ENCODE results near the gene ZBTB7B.

DNA sequence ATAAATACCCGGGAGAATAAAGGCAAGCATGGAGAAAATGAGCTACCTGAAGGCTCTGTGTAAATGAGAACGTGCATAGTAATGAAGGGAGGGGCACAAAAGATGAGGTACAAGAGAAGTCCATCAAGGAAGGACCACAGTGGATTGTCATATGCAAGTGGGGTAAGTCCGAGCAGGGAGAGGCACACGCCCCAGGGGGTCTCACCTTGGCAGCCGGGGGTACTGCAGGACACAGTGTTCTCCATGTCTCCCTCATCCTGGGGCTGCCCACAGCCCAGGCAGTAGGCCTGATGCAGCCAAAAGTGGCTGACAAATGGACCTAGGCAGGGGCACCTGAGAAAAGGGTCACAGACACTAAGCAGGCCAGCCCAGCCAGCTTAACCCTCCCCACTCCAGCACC is 21.0 kb downstream of the ZBTB7B start:
- no peak for TF ChIP-seq NFIC (IDR thresholded peaks at IDR 0.05)
- no peak for TF ChIP-seq TCF12 (IDR thresholded peaks at IDR 0.05; ENCODE audit: low read depth)
- TF ChIP-seq RAD21 (IDR thresholded peaks at IDR 0.05; ENCODE audit: low read depth) = no peak
- TF ChIP-seq, protein P1, sequence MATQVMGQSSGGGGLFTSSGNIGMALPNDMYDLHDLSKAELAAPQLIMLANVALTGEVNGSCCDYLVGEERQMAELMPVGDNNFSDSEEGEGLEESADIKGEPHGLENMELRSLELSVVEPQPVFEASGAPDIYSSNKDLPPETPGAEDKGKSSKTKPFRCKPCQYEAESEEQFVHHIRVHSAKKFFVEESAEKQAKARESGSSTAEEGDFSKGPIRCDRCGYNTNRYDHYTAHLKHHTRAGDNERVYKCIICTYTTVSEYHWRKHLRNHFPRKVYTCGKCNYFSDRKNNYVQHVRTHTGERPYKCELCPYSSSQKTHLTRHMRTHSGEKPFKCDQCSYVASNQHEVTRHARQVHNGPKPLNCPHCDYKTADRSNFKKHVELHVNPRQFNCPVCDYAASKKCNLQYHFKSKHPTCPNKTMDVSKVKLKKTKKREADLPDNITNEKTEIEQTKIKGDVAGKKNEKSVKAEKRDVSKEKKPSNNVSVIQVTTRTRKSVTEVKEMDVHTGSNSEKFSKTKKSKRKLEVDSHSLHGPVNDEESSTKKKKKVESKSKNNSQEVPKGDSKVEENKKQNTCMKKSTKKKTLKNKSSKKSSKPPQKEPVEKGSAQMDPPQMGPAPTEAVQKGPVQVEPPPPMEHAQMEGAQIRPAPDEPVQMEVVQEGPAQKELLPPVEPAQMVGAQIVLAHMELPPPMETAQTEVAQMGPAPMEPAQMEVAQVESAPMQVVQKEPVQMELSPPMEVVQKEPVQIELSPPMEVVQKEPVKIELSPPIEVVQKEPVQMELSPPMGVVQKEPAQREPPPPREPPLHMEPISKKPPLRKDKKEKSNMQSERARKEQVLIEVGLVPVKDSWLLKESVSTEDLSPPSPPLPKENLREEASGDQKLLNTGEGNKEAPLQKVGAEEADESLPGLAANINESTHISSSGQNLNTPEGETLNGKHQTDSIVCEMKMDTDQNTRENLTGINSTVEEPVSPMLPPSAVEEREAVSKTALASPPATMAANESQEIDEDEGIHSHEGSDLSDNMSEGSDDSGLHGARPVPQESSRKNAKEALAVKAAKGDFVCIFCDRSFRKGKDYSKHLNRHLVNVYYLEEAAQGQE (IDR thresholded peaks at IDR 0.05; ENCODE audit: low read depth) = no peak
- TF ChIP-seq CREB1 (IDR thresholded peaks at IDR 0.05; ENCODE audit: low read depth) = no peak
- no peak for TF ChIP-seq EP300 (IDR thresholded peaks at IDR 0.05; ENCODE audit: borderline replicate concordance)
- TF ChIP-seq ZBTB7A (IDR thresholded peaks at IDR 0.05; ENCODE audit: low read depth) = no peak
- no peak for TF ChIP-seq FOXM1 (IDR thresholded peaks at IDR 0.05; ENCODE audit: borderline replicate concordance, low read depth)
- no peak for TF ChIP-seq TAF1 (IDR thresholded peaks at IDR 0.05; ENCODE audit: low read depth)
- no peak for TF ChIP-seq YY1 (IDR thresholded peaks at IDR 0.05; ENCODE audit: low read depth)
- TF ChIP-seq MAX (IDR thresholded peaks at IDR 0.05) = no peak
- TF ChIP-seq CEBPB (IDR thresholded peaks at IDR 0.05) = no peak
- TF ChIP-seq TEAD4 (IDR thresholded peaks at IDR 0.05) = no peak
- no peak for TF ChIP-seq EGR1 (IDR thresholded peaks at IDR 0.05)

All from Ishikawa (cell line).